ENCODE measurements around the gene TRAF5. TPM values are rescaled to one million over a fixed set of nuclear protein-coding genes. Genes with fewer than 3 reads are reported as not detected.
"Not testable (repeated sequence)": the region's sequence is repeated elsewhere in the genome, so short reads cannot be mapped to it uniquely, and the experiment has no call there.

The TRAF5 gene
- total RNA-seq, 1 donor from 2014 or later = 9.8 TPM

GRCh38 chr1:211349741-211350140 lies 23.1 kb downstream of the TRAF5 start:
- peak; percentile 59 for ATAC-seq
- H3K9me3 ChIP-seq = no peaks in the 10 kb centered on the region

GRCh38 chr1:211352055-211352454 lies 25.4 kb downstream of the TRAF5 start:
- H3K9me3 ChIP-seq; H3K27ac ChIP-seq; DNase-seq; H3K27me3 ChIP-seq; intact Hi-C loops (cut with DNase I); H3K4me3 ChIP-seq; ATAC-seq; H3K4me1 ChIP-seq: not testable (repeated sequence)
- H3K36me3 ChIP-seq = peaks cover 13% of the 10 kb centered on the region

More at GRCh38 chr1:211349741-211350140, 23.1 kb downstream of the TRAF5 start:
- Histone ChIP-seq H3K36me3 (no peaks in the 10 kb centered on the region), H3K4me1 (no peaks in the 10 kb centered on the region), H3K4me3 (no peak overlapping the region), H3K27me3 (no peaks in the 10 kb centered on the region), H3K27ac (no peak overlapping the region)
- TF ChIP-seq CTCF (IDR thresholded peaks at IDR 0.05) = no peak
- intact Hi-C loops (cut with DNase I) = no loop called here
- no peak for DNase-seq

GRCh38 chr1:211352465-211352864 lies 25.8 kb downstream of the TRAF5 start:
- intact Hi-C loops (cut with DNase I) = no loop called here
- no peaks in the 10 kb centered on the region for H3K4me1 ChIP-seq
- H3K36me3 ChIP-seq = peaks cover 13% of the 10 kb centered on the region
- DNase-seq (no peak), ATAC-seq (no peak)
- H3K9me3 ChIP-seq = no peaks in the 10 kb centered on the region
- H3K27me3 ChIP-seq = no peaks in the 10 kb centered on the region
- no peak overlapping the region for H3K4me3 ChIP-seq
- no peak overlapping the region for H3K27ac ChIP-seq
- TF ChIP-seq CTCF (IDR thresholded peaks at IDR 0.05) = no peak

- H3K36me3 ChIP-seq = peaks cover 13% of the 10 kb centered on the region
- no peaks in the 10 kb centered on the region for H3K4me1 ChIP-seq
- no peaks in the 10 kb centered on the region for H3K9me3 ChIP-seq
- no peak for DNase-seq
- no peak overlapping the region for H3K27ac ChIP-seq
- ATAC-seq = peak; percentile 85
- H3K4me3 ChIP-seq = no peak overlapping the region
- intact Hi-C loops (cut with DNase I) = no loop called here
- peak; percentile 77 for TF ChIP-seq CTCF (IDR thresholded peaks at IDR 0.05)
- no peaks in the 10 kb centered on the region for H3K27me3 ChIP-seq
Measured at GRCh38 chr1:211352985-211353515, 26.4 kb downstream of the TRAF5 start.

GRCh38 chr1:211353562-211354212 lies 27.1 kb downstream of the TRAF5 start:
- H3K4me3 ChIP-seq = no peak overlapping the region
- no peak for DNase-seq

More at GRCh38 chr1:211353562-211354212, 27.1 kb downstream of the TRAF5 start:
- no peak for ATAC-seq
- no peak for TF ChIP-seq CTCF (IDR thresholded peaks at IDR 0.05)
- intact Hi-C loops (cut with DNase I) = no loop called here
- no peaks in the 10 kb centered on the region for H3K9me3 ChIP-seq
- H3K27me3 ChIP-seq = no peaks in the 10 kb centered on the region
- no peaks in the 10 kb centered on the region for H3K4me1 ChIP-seq
- no peak overlapping the region for H3K27ac ChIP-seq
- peaks cover 13% of the 10 kb centered on the region for H3K36me3 ChIP-seq
